WTC11 (cell line): ENCODE results near the gene PLA2G4E.

Experiments
- IRF2 ChIP-seq: sonication (generic); formaldehyde crosslinking; IDR thresholded peaks from 2 replicates; pipeline ENCODE4 v1.8.0; 2022; ENCODE audit warnings: low read depth, missing genetic modification reagents, borderline replicate concordance
- MXD4 ChIP-seq: fragments of 250-450 bp; sonication (Bioruptor Pico); IDR thresholded peaks from 2 replicates; pipeline ENCODE4 v1.8.0; 2021; ENCODE audit warnings: mild to moderate bottlenecking, moderate library complexity, borderline replicate concordance
- NR3C1 ChIP-seq: sonication (generic); formaldehyde crosslinking; conservative IDR thresholded peaks from 2 replicates; pipeline ENCODE4 v1.8.1; 2023; ENCODE audit warnings: low read depth, mild to moderate bottlenecking, missing genetic modification reagents
- SP1 ChIP-seq: sonication (generic); formaldehyde crosslinking; conservative IDR thresholded peaks from 2 replicates; pipeline ENCODE4 v1.8.1; 2022; ENCODE audit warnings: missing genetic modification reagents
- TEAD4 ChIP-seq: sonication (generic); formaldehyde crosslinking; IDR thresholded peaks from 2 replicates; pipeline ENCODE4 v1.8.0; 2022; ENCODE audit warnings: mild to moderate bottlenecking, missing genetic modification reagents
- ZNF317 ChIP-seq: sonication (generic); formaldehyde crosslinking; IDR thresholded peaks from 2 replicates; pipeline ENCODE4 v1.8.1; 2023; ENCODE audit warnings: low read depth, mild to moderate bottlenecking, moderate library complexity, missing genetic modification reagents, borderline replicate concordance
- ZNF423 ChIP-seq: fragments of 250-450 bp; sonication (Bioruptor Pico); IDR thresholded peaks from 2 replicates; pipeline ENCODE4 v2.1.2; 2022; ENCODE audit warnings: mild to moderate bottlenecking, moderate library complexity
- TF ChIP-seq, protein P1 (sequence below): fragments of 200-600 bp; IDR thresholded peaks from 2 replicates; pipeline ENCODE4 v1.8.0; 2022; ENCODE audit warnings: antibody characterized with exemption
- TF ChIP-seq, protein P2 (sequence below): sonication (generic); formaldehyde crosslinking; IDR thresholded peaks from 2 replicates; pipeline ENCODE4 v1.8.1; 2023; ENCODE audit warnings: mild to moderate bottlenecking, missing genetic modification reagents, moderate library complexity
- TF ChIP-seq, protein P3 (sequence below): sonication (generic); formaldehyde crosslinking; IDR thresholded peaks from 2 replicates; pipeline ENCODE4 v1.8.0; 2022; ENCODE audit warnings: missing genetic modification reagents
- TF ChIP-seq, protein P4 (sequence below): sonication (generic); formaldehyde crosslinking; IDR thresholded peaks from 2 replicates; pipeline ENCODE4 v1.8.0; 2023; ENCODE audit warnings: missing genetic modification reagents
- TF ChIP-seq, protein P5 (sequence below): sonication (generic); formaldehyde crosslinking; IDR thresholded peaks from 2 replicates; pipeline ENCODE4 v1.8.1; 2023; ENCODE audit warnings: mild to moderate bottlenecking, missing genetic modification reagents, borderline replicate concordance

DNA sequence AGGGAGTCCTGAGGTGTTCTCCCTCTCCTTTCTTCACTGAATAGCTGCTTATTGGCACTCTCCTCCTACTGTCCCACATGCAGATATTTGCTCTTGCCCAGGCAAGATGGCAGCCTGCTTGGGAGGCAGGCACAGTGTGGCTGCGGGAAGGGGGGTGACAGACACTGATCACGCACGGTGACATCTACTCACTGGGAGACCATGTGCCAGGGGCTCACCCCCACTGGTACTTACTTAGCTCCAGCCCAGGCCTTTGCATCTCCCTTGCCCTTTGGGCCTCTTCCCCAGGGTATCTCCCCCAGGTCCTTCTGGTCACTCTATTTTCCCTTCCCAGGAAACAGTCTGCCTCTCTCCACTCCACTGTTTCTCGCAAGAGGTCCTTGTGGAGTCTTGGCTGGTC, 6.4 kb downstream of the PLA2G4E start:
- TF ChIP-seq, protein P1, sequence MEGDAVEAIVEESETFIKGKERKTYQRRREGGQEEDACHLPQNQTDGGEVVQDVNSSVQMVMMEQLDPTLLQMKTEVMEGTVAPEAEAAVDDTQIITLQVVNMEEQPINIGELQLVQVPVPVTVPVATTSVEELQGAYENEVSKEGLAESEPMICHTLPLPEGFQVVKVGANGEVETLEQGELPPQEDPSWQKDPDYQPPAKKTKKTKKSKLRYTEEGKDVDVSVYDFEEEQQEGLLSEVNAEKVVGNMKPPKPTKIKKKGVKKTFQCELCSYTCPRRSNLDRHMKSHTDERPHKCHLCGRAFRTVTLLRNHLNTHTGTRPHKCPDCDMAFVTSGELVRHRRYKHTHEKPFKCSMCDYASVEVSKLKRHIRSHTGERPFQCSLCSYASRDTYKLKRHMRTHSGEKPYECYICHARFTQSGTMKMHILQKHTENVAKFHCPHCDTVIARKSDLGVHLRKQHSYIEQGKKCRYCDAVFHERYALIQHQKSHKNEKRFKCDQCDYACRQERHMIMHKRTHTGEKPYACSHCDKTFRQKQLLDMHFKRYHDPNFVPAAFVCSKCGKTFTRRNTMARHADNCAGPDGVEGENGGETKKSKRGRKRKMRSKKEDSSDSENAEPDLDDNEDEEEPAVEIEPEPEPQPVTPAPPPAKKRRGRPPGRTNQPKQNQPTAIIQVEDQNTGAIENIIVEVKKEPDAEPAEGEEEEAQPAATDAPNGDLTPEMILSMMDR, result no peak
- TF ChIP-seq MXD4 (no peak), ZNF423 (no peak), IRF2 (CRISPR knock-in tag) (no peak), ZNF317 (no peak), TEAD4 (no peak), NR3C1 (no peak), SP1 (CRISPR knock-in tag) (no peak)
- TF ChIP-seq, protein P2, sequence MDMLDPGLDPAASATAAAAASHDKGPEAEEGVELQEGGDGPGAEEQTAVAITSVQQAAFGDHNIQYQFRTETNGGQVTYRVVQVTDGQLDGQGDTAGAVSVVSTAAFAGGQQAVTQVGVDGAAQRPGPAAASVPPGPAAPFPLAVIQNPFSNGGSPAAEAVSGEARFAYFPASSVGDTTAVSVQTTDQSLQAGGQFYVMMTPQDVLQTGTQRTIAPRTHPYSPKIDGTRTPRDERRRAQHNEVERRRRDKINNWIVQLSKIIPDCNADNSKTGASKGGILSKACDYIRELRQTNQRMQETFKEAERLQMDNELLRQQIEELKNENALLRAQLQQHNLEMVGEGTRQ (CRISPR knock-in tag), result no peak
- TF ChIP-seq, protein P3, sequence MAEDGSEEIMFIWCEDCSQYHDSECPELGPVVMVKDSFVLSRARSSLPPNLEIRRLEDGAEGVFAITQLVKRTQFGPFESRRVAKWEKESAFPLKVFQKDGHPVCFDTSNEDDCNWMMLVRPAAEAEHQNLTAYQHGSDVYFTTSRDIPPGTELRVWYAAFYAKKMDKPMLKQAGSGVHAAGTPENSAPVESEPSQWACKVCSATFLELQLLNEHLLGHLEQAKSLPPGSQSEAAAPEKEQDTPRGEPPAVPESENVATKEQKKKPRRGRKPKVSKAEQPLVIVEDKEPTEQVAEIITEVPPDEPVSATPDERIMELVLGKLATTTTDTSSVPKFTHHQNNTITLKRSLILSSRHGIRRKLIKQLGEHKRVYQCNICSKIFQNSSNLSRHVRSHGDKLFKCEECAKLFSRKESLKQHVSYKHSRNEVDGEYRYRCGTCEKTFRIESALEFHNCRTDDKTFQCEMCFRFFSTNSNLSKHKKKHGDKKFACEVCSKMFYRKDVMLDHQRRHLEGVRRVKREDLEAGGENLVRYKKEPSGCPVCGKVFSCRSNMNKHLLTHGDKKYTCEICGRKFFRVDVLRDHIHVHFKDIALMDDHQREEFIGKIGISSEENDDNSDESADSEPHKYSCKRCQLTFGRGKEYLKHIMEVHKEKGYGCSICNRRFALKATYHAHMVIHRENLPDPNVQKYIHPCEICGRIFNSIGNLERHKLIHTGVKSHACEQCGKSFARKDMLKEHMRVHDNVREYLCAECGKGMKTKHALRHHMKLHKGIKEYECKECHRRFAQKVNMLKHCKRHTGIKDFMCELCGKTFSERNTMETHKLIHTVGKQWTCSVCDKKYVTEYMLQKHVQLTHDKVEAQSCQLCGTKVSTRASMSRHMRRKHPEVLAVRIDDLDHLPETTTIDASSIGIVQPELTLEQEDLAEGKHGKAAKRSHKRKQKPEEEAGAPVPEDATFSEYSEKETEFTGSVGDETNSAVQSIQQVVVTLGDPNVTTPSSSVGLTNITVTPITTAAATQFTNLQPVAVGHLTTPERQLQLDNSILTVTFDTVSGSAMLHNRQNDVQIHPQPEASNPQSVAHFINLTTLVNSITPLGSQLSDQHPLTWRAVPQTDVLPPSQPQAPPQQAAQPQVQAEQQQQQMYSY, result no peak
- TF ChIP-seq, protein P4, sequence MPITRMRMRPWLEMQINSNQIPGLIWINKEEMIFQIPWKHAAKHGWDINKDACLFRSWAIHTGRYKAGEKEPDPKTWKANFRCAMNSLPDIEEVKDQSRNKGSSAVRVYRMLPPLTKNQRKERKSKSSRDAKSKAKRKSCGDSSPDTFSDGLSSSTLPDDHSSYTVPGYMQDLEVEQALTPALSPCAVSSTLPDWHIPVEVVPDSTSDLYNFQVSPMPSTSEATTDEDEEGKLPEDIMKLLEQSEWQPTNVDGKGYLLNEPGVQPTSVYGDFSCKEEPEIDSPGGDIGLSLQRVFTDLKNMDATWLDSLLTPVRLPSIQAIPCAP, result no peak
- TF ChIP-seq, protein P5, sequence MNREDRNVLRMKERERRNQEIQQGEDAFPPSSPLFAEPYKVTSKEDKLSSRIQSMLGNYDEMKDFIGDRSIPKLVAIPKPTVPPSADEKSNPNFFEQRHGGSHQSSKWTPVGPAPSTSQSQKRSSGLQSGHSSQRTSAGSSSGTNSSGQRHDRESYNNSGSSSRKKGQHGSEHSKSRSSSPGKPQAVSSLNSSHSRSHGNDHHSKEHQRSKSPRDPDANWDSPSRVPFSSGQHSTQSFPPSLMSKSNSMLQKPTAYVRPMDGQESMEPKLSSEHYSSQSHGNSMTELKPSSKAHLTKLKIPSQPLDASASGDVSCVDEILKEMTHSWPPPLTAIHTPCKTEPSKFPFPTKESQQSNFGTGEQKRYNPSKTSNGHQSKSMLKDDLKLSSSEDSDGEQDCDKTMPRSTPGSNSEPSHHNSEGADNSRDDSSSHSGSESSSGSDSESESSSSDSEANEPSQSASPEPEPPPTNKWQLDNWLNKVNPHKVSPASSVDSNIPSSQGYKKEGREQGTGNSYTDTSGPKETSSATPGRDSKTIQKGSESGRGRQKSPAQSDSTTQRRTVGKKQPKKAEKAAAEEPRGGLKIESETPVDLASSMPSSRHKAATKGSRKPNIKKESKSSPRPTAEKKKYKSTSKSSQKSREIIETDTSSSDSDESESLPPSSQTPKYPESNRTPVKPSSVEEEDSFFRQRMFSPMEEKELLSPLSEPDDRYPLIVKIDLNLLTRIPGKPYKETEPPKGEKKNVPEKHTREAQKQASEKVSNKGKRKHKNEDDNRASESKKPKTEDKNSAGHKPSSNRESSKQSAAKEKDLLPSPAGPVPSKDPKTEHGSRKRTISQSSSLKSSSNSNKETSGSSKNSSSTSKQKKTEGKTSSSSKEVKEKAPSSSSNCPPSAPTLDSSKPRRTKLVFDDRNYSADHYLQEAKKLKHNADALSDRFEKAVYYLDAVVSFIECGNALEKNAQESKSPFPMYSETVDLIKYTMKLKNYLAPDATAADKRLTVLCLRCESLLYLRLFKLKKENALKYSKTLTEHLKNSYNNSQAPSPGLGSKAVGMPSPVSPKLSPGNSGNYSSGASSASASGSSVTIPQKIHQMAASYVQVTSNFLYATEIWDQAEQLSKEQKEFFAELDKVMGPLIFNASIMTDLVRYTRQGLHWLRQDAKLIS (CRISPR knock-in tag), result no peak
